ENCODE measurements around the gene RAB33B.

GRCh38 chr4:139451997-139452396, 1.9 kb upstream of the RAB33B start:
- TF ChIP-seq CTCF (IDR thresholded peaks at IDR 0.05; ENCODE audit: low read length) = no peak
- TF ChIP-seq EZH2 (optimal IDR thresholded peaks at IDR 0.05; ENCODE audit: low read depth, low read length) = no peak
- no peak for TF ChIP-seq EZH2phosphoT487 (IDR thresholded peaks at IDR 0.05; ENCODE audit: low read length)

All from MM.1S (cell line).